Lower leg skin (tissue), 4 donors: ENCODE results near the gene SH3RF3. TPM values are rescaled to one million over a fixed set of nuclear protein-coding genes. Genes with fewer than 3 reads are reported as not detected.

ENCODE experiments used
- DNase-seq, 2 donors: peaks; one replicate each; pipeline ENCODE4 v3.0.0-alpha.2; 2019; ENCODE audit warnings: low spot score in 2 of 2
- H3K4me3 ChIP-seq: fragments of 200-600 bp; sonication (generic); 2 replicates; pipeline ENCODE4 v1.5.1; 2017; ENCODE audit warnings: mild to moderate bottlenecking, low read depth; ENCODE audit not compliant: poor library complexity, severe bottlenecking
- POLR2A ChIP-seq, 2 donors: fragments of 450-650 bp; IDR thresholded peaks; one replicate each; pipeline ENCODE4 v1.6.1; 2016 to 2017; ENCODE audit warnings: antibody characterized with exemption in 2 of 2, mild to moderate bottlenecking in 1 of 2, moderate library complexity in 1 of 2
- WGBS, 2 donors: methylation state at CpG; one replicate each; pipeline ENCODE4 v1.1.5; 2018; 5-methylcytosine and 5-hydroxymethylcytosine counted together
- intact Hi-C: fragments of 100-400 bp; cut with DNase I; formaldehyde crosslinking; loops from one replicate; pipeline ENCODE4 v1.15.0; 2023; ENCODE audit warnings: low total_unique reads
- total RNA-seq, 4 donors: library from RNA; depleted of rRNA; stranded (reverse); fragments of >200 nt; gene quantifications; one replicate each; pipeline ENCODE4 v1.1.0, GENCODE V29; 2016
- TF ChIP-seq, protein P1 (sequence below), 3 donors: fragments of 450-650 bp; IDR thresholded peaks; one replicate each; pipeline ENCODE4 v1.5.1; 2016; ENCODE audit warnings: antibody characterized with exemption in 3 of 3, mild to moderate bottlenecking in 3 of 3, moderate library complexity in 2 of 3

Gene SH3RF3
- total RNA-seq, 4 donors from 2014 or later = 1.9 to 7.4 (median 3.2) TPM

DNA sequence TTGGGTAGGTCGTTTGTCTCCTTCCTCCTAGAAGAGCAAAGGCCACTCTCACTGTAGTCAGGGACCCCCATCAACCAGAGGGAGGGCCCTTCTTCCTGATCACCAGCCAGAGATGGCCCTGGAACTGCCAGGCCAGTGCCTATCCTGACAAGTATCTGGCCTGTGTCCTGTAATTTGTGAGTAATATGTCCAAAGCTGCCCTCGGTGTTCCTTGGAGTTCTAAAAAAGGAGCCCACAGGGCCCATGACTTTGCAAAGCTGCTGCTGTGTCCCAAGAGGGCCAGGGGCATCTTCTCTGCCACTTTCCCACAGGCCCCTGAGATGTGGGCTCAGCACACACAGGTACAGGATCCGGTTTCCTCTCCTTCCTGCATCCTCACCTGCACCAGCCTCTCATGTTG is 272.4 kb downstream of the SH3RF3 start:
- DNase-seq = no peak
- 70 to 84% methylated on average over 3 of the region's 3 CpGs for WGBS, 2 donors
- intact Hi-C loops = no loop called here
- no peak overlapping the region for H3K4me3 ChIP-seq
- TF ChIP-seq POLR2A (IDR thresholded peaks at IDR 0.05) = no peak
- TF ChIP-seq, protein P1, sequence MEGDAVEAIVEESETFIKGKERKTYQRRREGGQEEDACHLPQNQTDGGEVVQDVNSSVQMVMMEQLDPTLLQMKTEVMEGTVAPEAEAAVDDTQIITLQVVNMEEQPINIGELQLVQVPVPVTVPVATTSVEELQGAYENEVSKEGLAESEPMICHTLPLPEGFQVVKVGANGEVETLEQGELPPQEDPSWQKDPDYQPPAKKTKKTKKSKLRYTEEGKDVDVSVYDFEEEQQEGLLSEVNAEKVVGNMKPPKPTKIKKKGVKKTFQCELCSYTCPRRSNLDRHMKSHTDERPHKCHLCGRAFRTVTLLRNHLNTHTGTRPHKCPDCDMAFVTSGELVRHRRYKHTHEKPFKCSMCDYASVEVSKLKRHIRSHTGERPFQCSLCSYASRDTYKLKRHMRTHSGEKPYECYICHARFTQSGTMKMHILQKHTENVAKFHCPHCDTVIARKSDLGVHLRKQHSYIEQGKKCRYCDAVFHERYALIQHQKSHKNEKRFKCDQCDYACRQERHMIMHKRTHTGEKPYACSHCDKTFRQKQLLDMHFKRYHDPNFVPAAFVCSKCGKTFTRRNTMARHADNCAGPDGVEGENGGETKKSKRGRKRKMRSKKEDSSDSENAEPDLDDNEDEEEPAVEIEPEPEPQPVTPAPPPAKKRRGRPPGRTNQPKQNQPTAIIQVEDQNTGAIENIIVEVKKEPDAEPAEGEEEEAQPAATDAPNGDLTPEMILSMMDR (IDR thresholded peaks at IDR 0.05) = no peak

GRCh38 chr2:109402180-109402579 is 273.2 kb downstream of the SH3RF3 start:
- H3K4me3 ChIP-seq = no peak overlapping the region
- DNase-seq = no peak
- WGBS, 2 donors = 71 to 85% methylated on average over 5 to 8 of the region's 8 CpGs
- intact Hi-C loops = no loop called here
- no peak for TF ChIP-seq POLR2A (IDR thresholded peaks at IDR 0.05)
- TF ChIP-seq, protein P1 (IDR thresholded peaks at IDR 0.05) = no peak

GRCh38 chr2:109402980-109403840 is 274.2 kb downstream of the SH3RF3 start:
- 77 to 80% methylated on average over 17 of the region's 17 CpGs for WGBS, 2 donors
- H3K4me3 ChIP-seq = no peak overlapping the region
- intact Hi-C loops = no loop called here
- DNase-seq = no peak
- TF ChIP-seq, protein P1 (IDR thresholded peaks at IDR 0.05) = no peak

DNA sequence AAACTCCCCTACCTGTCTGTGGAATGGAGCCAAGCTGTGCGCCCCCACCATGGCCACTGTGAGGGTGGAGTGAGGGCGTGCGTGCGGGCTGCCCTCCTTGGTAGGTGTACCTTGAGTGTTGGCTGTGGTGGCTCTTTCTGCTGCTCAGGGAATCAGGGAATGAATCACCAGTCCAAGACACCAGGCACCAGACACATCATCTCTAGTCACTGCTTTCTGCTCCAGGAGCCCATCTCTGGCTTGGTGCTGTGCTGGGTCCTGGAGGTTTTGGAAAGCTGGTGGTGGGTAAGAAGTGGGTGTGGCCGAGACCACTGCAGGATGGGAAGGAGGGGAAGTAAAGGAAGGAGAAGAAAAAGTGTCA is 274.8 kb downstream of the SH3RF3 start:
- WGBS, 2 donors = 83% methylated on average over 5 of the region's 5 CpGs
- DNase-seq = no peak
- no peak overlapping the region for H3K4me3 ChIP-seq
- TF ChIP-seq, protein P1 (IDR thresholded peaks at IDR 0.05) = no peak
- TF ChIP-seq POLR2A (IDR thresholded peaks at IDR 0.05) = no peak
- intact Hi-C loops = no loop called here

GRCh38 chr2:109404681-109405080 is 275.7 kb downstream of the SH3RF3 start:
- no peak overlapping the region for H3K4me3 ChIP-seq
- TF ChIP-seq, protein P1 (IDR thresholded peaks at IDR 0.05) = no peak
- TF ChIP-seq POLR2A (IDR thresholded peaks at IDR 0.05) = no peak
- WGBS, 2 donors = 96 to 98% methylated on average over 6 of the region's 6 CpGs
- intact Hi-C loops = no loop called here
- no peak for DNase-seq

GRCh38 chr2:109405873-109406272 is 276.9 kb downstream of the SH3RF3 start:
- intact Hi-C loops = no loop called here
- no peak for TF ChIP-seq POLR2A (IDR thresholded peaks at IDR 0.05)
- TF ChIP-seq, protein P1 (IDR thresholded peaks at IDR 0.05) = no peak
- 90 to 99% methylated on average over 9 to 10 of the region's 10 CpGs for WGBS, 2 donors

More at GRCh38 chr2:109405873-109406272, 276.9 kb downstream of the SH3RF3 start:
- H3K4me3 ChIP-seq = no peak overlapping the region
- DNase-seq = no peak
